HG03558 (cell line): Measurements from ENCODE around the gene ZNF12.

Experiments
- ATAC-seq: cut with Tn5 transposase; IDR thresholded peaks from one replicate; pipeline ENCODE4 v1.9.1; 2021; ENCODE audit warnings: moderate number of reproducible peaks; ENCODE audit not compliant: unreplicated experiment; ENCODE audit errors: extremely low read depth

ZNF12 gene

DNA sequence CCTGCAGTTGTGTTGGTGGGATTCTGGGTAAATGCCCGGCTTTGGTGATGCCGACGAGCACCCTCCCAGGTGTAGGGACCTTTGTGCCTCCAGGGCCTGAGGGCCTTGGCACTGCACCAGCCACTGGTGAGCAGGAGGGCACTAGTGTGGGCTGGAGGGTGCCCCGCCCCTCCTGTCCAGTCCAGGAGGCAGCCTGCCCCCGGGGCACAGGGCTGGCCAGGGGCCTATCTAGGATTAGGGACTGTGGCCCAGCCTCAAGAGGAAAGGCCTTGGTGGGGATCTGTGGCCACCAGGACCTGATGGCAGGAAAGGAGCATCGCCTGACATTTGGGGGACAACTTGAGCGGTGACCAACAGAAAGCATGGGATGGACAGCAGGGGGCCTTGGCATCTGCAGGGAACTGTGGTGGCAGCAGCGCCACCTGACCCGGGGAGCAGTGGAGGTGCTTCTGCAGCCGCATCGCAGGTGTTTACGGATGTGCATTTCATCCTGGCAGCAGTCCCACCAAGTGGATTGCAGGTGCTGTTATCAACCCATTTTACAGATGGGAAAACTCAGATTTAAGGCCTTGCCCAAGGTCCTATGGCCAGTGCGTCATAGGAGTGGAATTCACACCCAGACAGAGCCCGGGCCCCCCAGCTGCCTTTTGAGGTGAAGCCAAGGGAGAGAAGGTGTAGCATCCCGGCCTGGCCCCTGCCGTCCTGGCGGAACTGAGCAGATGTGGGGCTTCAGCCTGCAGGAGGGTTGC lies 58.5 kb downstream of the ZNF12 start:
- no peak for ATAC-seq

- ATAC-seq: no peak
Observed at GRCh38 chr7:6647541-6647940, 59.2 kb downstream of the ZNF12 start.

DNA sequence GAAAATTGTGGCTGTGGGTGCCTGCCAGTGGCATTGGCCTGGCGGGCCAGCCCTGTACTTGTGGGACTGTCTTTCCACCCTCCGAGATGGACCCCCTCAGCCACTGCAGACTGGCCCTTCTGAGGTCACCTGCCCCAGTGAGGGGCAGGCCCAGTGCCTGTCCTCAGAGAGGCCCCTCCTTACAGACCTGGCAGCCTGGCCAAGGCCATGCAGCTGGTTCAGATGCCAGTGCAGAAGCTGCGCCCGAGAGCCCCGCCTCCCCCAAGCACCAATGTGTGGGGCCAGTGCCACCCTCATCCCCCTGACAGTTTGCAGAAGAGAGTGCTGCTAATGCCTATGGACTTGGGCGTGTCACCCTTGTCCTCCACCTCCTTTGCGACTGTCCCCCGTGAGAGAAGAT lies 59.7 kb downstream of the ZNF12 start:
- ATAC-seq: no peak

DNA sequence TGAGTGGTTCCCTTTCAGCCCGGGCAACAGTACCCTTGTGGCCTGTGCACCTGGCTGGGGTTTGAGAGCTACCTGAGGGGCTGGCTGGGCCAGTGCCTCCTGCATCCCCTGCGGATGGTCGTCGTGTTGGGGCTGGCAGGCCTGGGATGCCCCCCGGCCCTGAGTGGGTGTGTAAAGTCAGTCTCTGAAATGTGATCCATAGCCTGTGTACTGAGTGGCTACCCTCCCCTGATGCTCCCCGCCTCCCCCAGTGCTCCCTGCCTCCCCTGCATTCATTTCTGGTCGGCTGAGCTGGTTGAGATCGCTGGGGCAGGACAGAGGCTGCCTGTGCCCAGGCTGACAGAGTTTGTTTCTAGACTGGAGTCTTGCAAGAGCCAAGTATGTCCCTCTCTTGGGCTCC lies 60.3 kb downstream of the ZNF12 start:
- no peak for ATAC-seq

- no peak for ATAC-seq
Observed at GRCh38 chr7:6644728-6645127, 62.0 kb downstream of the ZNF12 start.

DNA sequence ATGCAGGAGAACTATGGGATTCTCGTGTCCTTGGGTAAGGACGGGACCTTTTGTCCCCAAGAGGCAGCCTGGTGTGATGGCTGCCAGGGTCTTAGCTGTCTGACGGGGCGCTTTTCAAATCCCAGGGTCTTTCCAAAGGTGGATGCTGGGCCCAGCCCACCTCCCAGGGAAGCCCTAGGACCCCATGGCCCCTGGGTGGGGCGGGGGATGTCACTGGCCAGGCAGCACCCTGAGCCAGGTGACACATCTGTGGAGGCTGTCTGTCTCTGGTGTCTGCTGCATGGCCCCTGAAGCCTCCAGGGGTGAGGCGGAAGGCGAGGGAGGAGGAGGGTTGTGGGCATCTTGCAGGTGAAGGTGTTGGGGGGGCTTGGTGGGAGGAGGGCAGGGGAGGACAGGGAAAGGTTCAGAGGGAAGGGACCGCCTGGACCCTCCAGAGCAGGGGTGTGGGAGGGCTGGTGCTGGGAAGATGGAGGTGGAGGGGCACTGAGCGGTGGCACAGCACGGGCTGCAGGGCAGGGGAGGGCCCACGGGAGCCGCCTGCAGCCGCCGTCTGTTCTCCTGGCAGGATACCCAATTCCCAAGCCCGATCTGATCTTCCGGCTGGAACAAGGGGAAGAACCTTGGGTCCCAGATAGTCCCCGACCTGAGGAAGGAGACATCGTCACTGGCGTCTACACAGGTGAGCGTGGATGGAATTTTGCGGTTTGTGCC lies 62.7 kb downstream of the ZNF12 start:
- ATAC-seq: no peak

- ATAC-seq: no peak
Observed at GRCh38 chr7:6642861-6643640, 63.7 kb downstream of the ZNF12 start.

GRCh38 chr7:6642239-6642839 lies 64.4 kb downstream of the ZNF12 start:
- no peak for ATAC-seq

DNA sequence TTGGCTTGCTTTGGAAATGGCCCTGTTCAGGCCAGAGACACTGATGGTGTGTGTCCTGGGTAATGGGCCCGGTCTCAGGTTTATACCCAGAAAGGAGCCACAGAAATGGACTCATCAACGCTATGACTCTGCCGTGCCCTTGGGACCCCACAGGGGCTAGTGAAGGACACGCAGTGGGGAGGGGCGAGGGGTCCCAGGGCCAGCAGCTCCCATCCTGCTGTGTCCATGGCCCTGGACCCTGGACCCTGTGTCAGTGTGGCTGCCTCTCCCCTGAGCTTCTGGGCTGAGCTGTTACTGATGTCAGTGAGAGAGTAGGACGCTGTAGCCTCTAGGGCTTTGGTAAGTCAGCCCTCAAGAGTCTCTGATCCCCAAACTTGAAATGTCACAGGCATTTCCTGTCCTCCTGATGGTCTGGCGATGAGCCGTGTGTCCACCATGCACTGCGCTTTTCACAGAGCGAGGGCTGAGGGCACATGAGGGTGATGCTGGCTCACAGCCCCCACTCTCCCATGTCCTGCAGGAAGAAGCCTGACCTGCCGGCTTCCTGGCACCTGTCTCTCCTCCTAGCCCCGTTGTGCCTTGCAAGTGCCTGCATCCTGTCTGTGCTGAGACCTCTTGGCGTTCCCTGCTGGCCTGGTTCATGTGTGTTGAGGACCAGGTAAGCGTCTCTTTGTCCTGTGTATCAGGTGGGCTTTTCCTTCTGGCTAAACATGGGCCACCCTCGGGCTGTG lies 65.3 kb downstream of the ZNF12 start:
- no peak for ATAC-seq

- no peak for ATAC-seq
Observed at GRCh38 chr7:6640246-6640721, 66.5 kb downstream of the ZNF12 start.

GRCh38 chr7:6639627-6640026 lies 67.1 kb downstream of the ZNF12 start:
- ATAC-seq: no peak

DNA sequence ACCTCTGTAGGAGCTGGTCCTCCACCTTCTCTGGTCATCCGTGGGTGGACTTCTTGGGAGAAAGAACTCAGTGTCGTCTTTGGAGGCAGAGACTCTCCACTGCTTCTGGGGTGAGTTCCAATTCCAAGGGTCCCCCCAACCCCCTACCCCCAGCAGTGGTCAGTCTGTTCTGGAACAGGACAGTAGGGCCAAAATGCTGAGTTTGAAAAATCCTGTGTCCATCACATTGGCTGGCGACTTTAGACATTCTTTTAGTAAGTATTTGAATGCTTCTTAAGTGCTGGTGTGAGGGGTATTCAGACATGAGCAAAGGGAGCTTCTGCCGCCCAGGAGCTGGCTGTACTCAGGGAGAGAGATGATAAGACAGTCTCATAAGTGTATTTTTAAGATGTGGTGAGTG lies 67.7 kb downstream of the ZNF12 start:
- ATAC-seq: no peak
